Stimulated activated CD8-positive, alpha-beta memory T cell treated with anti-CD3 and anti-CD28 coated beads, Interleukin-15, amount 100 ng/mL, for 1 hour (primary cell): ENCODE measurements around the gene MYO18A.

Source experiments
- DNase-seq: peaks from one replicate; pipeline ENCODE4 v3.0.0-alpha.2; 2020; ENCODE audit warnings: low read depth

Gene MYO18A

GRCh38 chr17:29165800-29166506, 14.2 kb downstream of the MYO18A start:
- DNase-seq: no peak

DNA sequence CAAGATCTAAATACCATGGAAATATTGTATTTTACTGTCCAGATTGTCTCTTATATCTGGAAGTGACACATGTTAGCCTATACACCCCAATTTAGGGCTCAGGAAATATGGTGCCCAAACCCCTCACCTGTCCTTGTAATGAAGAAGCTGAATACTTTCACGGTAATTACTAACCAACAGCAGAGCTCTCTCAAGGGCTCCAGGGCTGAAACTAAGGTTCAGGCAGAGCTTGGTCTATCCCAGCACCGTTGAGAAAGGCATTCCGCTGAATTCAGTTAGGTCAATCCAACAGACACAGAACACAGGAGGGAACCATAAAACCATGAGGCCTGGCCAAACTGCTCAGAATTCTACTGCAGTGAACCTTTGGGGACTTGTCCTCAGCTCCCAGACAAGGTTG, 14.9 kb downstream of the MYO18A start:
- DNase-seq: no peak

DNA sequence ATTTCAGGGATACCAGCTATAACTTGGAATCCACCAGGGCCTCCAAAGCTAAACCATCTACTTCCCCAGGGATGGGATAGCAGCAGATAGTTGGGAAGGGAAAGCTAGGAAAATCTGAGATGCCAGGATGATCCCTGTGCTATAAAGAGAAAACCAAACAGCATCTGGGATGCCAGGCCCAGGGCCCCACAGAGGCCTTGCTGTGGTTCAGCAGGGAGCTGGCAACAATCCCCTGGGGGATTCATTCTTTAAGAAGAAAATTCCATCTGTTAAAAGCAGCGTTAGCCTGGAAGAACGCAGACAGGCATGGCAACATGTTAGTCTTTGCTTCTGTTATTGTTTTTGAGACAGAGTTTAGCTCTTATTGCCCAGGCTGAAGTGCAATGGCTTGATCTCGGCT, 16.6 kb downstream of the MYO18A start:
- no peak for DNase-seq

- no peak for DNase-seq
Measured at GRCh38 chr17:29162909-29163341, 17.3 kb downstream of the MYO18A start.

DNA sequence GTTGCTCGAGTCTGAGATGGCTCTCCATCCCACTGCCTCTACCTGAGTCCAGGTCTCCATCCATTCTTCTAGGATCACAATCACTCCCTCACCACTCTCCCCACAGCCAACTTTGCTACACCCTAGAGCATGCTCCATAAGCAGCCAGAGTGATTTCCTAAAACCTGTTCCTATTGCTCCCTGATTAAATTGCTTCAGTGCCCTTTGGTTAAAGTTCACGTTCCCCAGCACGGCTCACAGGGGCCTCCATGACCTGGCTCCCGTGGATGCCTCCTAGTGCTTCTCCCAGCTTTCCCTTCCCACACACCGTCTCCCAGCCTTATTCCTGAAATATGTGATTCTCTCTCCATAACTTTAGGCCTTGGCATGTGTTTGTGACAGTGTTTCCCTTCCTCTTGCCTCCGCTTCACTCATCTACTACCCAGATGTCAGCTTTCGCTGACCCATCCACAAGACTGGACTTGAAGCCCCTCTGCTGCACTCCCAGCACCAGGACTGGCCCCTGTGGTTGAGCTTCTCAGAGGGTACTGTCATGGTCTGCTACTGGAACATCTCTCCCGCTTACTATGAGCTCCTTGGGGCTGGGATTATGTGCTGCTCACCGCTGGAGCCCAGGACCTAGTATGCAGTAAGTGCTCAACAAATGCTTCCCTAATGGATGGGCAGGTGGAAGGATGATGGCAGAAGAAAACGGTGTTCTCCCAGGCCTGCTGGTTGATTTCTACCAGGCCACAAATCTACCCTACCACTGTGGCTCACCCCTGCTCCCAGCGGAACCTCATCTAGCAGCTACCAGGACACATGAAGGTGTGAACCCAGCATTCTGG, 17.9 kb downstream of the MYO18A start:
- DNase-seq: no peak

GRCh38 chr17:29160253-29160652, 19.9 kb downstream of the MYO18A start:
- no peak for DNase-seq

- DNase-seq: no peak
Measured at GRCh38 chr17:29159306-29159860, 20.8 kb downstream of the MYO18A start.

DNA sequence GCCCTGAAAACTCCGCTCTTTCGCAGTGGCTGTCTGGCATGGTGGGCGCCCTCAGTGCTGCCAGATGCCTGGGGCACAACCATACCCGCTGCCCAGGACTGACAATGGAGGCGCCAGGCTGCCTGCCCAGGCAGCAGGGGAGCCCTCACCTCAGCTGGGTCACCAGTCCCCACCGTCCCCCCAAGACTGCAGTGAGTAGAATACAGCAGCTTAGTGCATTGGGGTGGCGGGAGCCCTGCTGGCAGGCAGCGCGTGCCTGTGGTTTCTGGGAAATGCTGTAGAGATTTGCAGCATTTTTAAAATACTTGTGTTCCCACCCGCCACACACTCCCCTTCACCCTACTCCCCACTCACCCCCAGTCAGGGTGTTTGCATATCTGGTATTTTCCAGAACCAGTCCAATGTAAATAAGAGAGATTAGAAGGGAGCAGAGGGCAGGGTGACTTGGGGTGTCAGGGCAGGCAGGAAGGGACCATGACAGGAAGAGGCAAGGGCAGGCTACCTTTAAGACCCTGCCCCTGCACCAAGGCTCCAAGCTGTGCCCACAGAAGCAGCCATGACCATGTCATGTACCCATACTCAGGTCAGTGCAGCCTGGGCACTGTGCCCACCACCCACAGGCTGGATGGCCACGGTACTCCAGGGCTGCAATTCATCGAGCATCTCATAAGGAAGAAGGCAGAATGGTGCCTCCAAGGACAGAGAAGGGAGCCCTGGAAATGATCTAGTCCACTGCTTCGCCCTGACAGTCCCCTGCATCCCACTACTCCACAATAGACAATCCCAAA, 21.5 kb downstream of the MYO18A start:
- DNase-seq: no peak

- no peak for DNase-seq
Measured at GRCh38 chr17:29158096-29158487, 22.1 kb downstream of the MYO18A start.

DNA sequence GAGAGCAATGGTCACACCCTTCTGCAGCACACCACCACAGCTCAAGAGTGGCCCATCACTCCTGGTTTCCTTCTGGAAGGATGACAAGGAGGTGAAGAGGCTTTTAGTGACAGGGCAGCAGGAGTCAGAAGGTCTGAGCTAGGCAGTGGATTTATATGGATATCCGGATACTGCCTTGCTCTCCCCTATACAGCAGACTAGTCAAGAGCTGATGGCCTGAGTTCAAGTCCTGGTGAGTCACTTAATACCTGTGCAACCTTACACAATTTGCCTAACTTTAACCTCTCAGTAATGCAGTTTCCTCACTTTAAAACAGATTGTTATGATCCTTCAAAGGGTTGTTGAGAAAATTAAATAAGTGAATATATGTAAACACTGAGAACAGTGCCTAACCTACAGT, 22.9 kb downstream of the MYO18A start:
- no peak for DNase-seq

DNA sequence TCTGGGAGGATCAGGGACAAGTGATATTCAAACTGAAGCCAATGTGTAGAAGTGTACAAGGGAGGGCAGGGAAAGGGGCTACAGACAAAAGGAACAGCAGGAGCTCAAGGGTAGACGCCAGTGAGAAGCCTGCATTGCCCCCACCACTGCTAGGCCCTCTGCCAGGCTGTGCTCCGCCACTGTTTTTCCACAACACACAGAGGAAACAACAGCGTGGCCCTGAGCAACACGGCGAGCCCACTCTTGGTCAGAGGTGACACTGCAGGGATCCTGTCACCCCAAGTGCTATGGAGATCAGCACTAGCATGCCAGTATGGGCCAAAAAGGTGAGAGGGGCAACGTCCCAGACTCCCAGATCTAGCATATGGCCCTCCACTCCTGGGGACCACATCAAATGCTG, 23.4 kb downstream of the MYO18A start:
- no peak for DNase-seq

DNA sequence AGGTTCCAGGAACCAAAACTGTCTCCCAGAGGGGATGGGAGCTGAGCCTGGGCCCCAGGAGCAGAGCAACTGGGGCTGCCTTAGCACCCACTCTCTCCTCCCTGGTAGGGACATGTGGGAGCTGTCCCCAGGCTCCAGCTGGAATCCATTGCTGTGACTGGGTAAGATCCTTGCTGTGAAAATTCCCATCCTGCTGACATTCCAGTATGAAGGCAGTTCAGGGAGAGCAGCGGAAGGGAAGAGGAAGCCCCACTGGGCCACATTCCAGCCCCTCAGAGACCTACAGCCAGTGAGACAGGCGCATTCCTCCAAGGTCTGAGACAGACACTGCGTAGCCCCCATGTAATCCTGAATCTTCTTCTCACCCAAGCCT, 24.2 kb downstream of the MYO18A start:
- DNase-seq: no peak

DNA sequence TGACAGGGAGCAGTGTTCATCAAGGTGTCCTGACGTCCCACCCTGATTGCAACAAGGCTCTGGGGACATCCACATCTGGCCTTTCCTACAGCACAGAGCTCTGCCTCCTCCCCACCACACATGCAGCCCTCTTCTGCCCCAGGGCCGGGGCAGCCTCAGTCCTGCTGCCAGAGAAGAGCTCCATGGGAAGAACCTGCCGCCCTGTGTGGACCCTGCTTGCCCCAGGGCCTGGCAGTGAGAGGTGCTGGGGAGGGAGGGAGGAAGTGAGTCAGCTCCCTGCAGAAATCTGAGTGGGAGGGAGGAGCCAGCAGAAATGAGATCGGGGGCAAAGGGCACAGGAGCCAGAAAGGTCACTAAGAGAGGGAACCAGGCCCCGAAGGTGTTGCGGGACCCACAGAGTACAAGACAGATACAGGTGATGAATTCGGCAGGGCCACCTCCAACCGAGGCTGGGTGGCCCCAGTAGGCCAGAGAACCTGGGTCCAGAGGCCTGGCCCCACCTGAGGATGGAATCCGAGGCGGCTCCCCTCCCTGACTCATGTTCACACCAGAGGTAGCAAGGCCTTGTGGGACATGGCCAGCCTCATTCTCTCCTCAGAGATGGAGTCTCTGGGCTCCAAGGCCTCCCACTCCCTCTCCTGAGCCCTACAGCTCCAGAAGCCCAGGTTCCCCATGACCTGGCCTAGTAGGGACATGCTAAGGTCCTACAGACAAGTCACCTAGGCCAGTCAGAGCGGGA, 24.8 kb downstream of the MYO18A start:
- DNase-seq: no peak

DNA sequence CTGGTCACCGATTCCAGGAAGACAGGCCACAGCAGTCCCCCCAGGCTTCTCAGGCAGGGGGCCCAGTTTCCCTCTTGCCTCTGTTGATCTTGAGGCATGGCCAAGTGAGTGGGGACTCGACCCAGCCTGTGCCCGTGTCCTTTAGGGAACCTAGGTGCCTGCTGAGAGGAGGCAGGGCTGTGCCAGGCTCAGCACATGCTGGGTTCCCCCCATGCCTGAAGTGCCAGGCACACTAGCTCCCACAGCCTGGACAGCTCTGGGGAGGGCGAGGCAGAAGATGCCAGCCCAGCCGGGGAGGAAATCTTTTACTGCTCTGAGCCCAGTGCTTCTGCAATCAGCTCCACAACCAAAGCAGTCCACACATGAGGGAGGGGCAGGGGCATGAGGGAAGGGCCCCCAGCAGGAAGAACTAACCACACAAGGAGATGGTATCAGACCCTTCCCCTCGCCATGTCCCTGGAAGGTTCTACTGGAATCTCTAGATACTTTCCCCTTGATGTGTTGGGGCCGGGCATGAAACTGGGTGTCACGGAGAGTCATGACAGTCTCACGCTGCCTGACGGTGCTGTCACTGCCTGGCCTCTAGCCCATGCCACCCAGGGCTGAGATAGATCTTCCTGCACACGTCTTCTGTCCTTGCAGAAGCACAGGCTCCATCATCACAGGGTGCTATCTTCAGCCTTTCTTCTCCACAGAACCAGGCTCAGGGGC, 25.5 kb downstream of the MYO18A start:
- DNase-seq: no peak

DNA sequence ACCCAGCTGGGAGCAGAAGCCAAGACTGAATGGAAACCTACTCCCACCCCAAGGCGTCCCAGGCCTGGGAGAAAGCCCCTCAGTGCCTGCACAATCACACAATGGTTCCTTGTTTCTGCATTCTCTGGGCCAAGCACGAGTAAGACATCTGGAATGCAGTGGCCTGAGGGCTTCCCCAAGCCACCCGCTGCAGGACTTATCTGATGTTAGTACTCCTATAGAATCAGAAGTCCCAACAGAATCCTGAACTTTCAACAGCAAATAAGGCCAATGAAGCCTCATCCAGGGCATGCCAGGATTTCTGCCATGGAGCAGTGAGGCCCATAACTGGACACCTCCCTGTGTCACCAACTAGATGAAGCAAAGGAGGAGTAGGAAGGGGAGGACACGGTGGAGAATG, 28.6 kb downstream of the MYO18A start:
- no peak for DNase-seq

- DNase-seq: no peak
Measured at GRCh38 chr17:29150161-29150560, 30.0 kb downstream of the MYO18A start.

GRCh38 chr17:29149431-29150064, 30.6 kb downstream of the MYO18A start:
- no peak for DNase-seq

DNA sequence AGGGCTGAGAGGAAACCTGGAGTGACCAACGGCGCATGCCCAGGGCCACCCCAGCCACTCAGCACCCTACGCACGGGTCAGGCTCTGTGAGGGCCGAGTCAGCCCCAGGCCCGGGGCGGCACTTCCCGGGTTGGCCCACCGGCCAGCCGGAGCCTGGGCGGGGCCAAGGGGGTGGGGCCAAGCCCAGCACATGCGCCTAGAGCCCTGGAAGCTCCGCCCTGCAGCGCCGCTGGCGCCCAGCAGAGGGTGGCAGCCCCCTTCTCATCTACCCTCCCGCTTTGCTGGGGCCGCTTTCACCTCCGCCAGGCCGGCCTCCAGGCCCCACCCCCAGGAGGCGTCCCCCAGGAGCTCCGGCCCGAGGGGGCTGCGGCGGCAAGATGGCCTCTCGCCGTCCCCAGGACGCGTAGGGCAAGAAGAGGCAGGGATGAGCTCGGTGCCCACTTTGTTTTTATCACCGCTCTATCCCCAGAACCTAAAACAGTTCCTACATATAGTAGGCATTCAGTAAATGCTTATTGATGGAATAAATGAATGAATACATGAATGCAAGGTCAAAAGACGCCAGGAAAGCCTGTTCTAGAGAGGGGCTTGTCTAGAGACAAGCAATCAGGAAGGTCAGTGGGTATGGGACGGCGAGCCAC, 31.3 kb downstream of the MYO18A start:
- DNase-seq: peak; percentile 82

GRCh38 chr17:29148257-29148789, 31.9 kb downstream of the MYO18A start:
- DNase-seq: no peak

DNA sequence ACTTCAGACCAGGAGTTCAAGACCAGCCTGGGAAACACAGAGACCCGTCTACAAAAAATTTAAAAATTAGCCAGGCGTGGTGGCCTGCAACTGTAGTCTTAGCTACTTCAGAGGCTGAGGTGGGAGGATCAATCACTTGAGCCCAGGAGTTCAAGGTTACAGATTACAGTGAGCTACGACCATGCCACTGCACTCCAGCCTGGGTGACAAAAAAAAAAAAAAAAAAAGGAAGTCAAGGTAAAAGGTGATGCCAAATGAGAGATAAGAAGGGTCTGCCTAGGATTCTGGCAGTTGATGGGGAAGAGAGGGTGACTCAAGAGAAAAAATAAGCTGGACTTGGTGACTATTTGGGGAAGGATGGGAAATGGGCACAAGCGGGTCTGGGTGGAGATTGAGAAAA, 32.5 kb downstream of the MYO18A start:
- no peak for DNase-seq
